ENCODE results near the gene C13orf42.
A peak's percentile ranks its signal among the peaks of the same experiment; 100 is the strongest.

Gene C13orf42

GRCh38 chr13:51148952-51149573, 38.0 kb upstream of the C13orf42 start:
- Histone ChIP-seq H3K9ac (ENCODE audit: low read length) (peak overlapping the region; percentile 90), H3K4me1 (ENCODE audit: control insufficient read depth, insufficient read depth, low read length) (peaks cover 63% of the 10 kb centered on the region), H3K27ac (ENCODE audit: low read depth, low read length) (peak overlapping the region; percentile 92), H3K9me3 (ENCODE audit: control insufficient read depth, insufficient read depth, low read depth, low read length) (peaks cover 15% of the 10 kb centered on the region), H3K4me3 (ENCODE audit: low read depth, low read length) (peak overlapping the region; percentile 25), H3K27me3 (ENCODE audit: control insufficient read depth, insufficient read depth, low read length) (no peaks in the 10 kb centered on the region), H3K36me3 (ENCODE audit: control insufficient read depth, insufficient read depth, low read length) (0 out of 2 replicates have a peak, but pooled peaks cover 3% of the 10 kb centered on the region)

- Histone ChIP-seq H3K9ac (ENCODE audit: low read length) (peak overlapping the region; percentile 90), H3K27me3 (ENCODE audit: control insufficient read depth, insufficient read depth, low read length) (no peaks in the 10 kb centered on the region), H3K27ac (ENCODE audit: low read depth, low read length) (peak overlapping the region; percentile 92), H3K9me3 (ENCODE audit: control insufficient read depth, insufficient read depth, low read depth, low read length) (peaks cover 21% of the 10 kb centered on the region), H3K4me3 (ENCODE audit: low read depth, low read length) (peak overlapping the region; percentile 25), H3K4me1 (ENCODE audit: control insufficient read depth, insufficient read depth, low read length) (peaks cover 57% of the 10 kb centered on the region), H3K36me3 (ENCODE audit: control insufficient read depth, insufficient read depth, low read length) (0 out of 2 replicates have a peak, but pooled peaks cover 3% of the 10 kb centered on the region)
Measured at GRCh38 chr13:51148223-51148951, 37.3 kb upstream of the C13orf42 start.

- H3K4me1 ChIP-seq (ENCODE audit: control insufficient read depth, insufficient read depth, low read length) = peaks cover 50% of the 10 kb centered on the region
- peak overlapping the region; percentile 90 for H3K9ac ChIP-seq (ENCODE audit: low read length)
- 0 out of 2 replicates have a peak, but pooled peaks cover 3% of the 10 kb centered on the region for H3K36me3 ChIP-seq (ENCODE audit: control insufficient read depth, insufficient read depth, low read length)
- peaks cover 22% of the 10 kb centered on the region for H3K9me3 ChIP-seq (ENCODE audit: control insufficient read depth, insufficient read depth, low read depth, low read length)
- peak overlapping the region; percentile 4; the same call in 1 of the 2 replicates for H3K4me3 ChIP-seq (ENCODE audit: low read depth, low read length)
- no peaks in the 10 kb centered on the region for H3K27me3 ChIP-seq (ENCODE audit: control insufficient read depth, insufficient read depth, low read length)
- peak overlapping the region; percentile 92 for H3K27ac ChIP-seq (ENCODE audit: low read depth, low read length)
Measured at GRCh38 chr13:51147732-51148131, 36.7 kb upstream of the C13orf42 start.

GRCh38 chr13:51146667-51147066, 35.6 kb upstream of the C13orf42 start:
- Histone ChIP-seq H3K27ac (ENCODE audit: low read depth, low read length) (peak overlapping the region; percentile 92; the same call in 1 of the 2 replicates), H3K36me3 (ENCODE audit: control insufficient read depth, insufficient read depth, low read length) (0 out of 2 replicates have a peak, but pooled peaks cover 3% of the 10 kb centered on the region), H3K4me3 (ENCODE audit: low read depth, low read length) (no peak overlapping the region), H3K27me3 (ENCODE audit: control insufficient read depth, insufficient read depth, low read length) (no peaks in the 10 kb centered on the region), H3K4me1 (ENCODE audit: control insufficient read depth, insufficient read depth, low read length) (peaks cover 48% of the 10 kb centered on the region), H3K9ac (ENCODE audit: low read length) (peak overlapping the region; percentile 41), H3K9me3 (ENCODE audit: control insufficient read depth, insufficient read depth, low read depth, low read length) (peaks cover 26% of the 10 kb centered on the region)

- no peaks in the 10 kb centered on the region for H3K27me3 ChIP-seq (ENCODE audit: control insufficient read depth, insufficient read depth, low read length)
- H3K4me3 ChIP-seq (ENCODE audit: low read depth, low read length) = no peak overlapping the region
- H3K4me1 ChIP-seq (ENCODE audit: control insufficient read depth, insufficient read depth, low read length) = no peaks in the 10 kb centered on the region
- H3K36me3 ChIP-seq (ENCODE audit: control insufficient read depth, insufficient read depth, low read length) = peaks cover 8% of the 10 kb centered on the region; the same call in 1 of the 2 replicates
- H3K9me3 ChIP-seq (ENCODE audit: control insufficient read depth, insufficient read depth, low read depth, low read length) = peaks cover 25% of the 10 kb centered on the region
- no peak overlapping the region for H3K9ac ChIP-seq (ENCODE audit: low read length)
- no peak overlapping the region for H3K27ac ChIP-seq (ENCODE audit: low read depth, low read length)
Measured at GRCh38 chr13:51137250-51137649, 26.2 kb upstream of the C13orf42 start.

- H3K27ac ChIP-seq (ENCODE audit: low read depth, low read length) = no peak overlapping the region
Measured at GRCh38 chr13:51136276-51136980, 25.4 kb upstream of the C13orf42 start.

GRCh38 chr13:51134763-51135365, 23.8 kb upstream of the C13orf42 start:
- no peak overlapping the region for H3K4me3 ChIP-seq (ENCODE audit: low read depth, low read length)
- H3K4me1 ChIP-seq (ENCODE audit: control insufficient read depth, insufficient read depth, low read length) = no peaks in the 10 kb centered on the region
- H3K27me3 ChIP-seq (ENCODE audit: control insufficient read depth, insufficient read depth, low read length) = no peaks in the 10 kb centered on the region
- peaks cover 44% of the 10 kb centered on the region for H3K9me3 ChIP-seq (ENCODE audit: control insufficient read depth, insufficient read depth, low read depth, low read length)
- H3K9ac ChIP-seq (ENCODE audit: low read length) = no peak overlapping the region
- H3K27ac ChIP-seq (ENCODE audit: low read depth, low read length) = no peak overlapping the region
- H3K36me3 ChIP-seq (ENCODE audit: control insufficient read depth, insufficient read depth, low read length) = peaks cover 12% of the 10 kb centered on the region; the same call in 1 of the 2 replicates

More at GRCh38 chr13:51136276-51136980, 25.4 kb upstream of the C13orf42 start:
- Histone ChIP-seq H3K4me3 (ENCODE audit: low read depth, low read length) (no peak overlapping the region), H3K9me3 (ENCODE audit: control insufficient read depth, insufficient read depth, low read depth, low read length) (peaks cover 29% of the 10 kb centered on the region), H3K4me1 (ENCODE audit: control insufficient read depth, insufficient read depth, low read length) (no peaks in the 10 kb centered on the region), H3K36me3 (ENCODE audit: control insufficient read depth, insufficient read depth, low read length) (peaks cover 12% of the 10 kb centered on the region; the same call in 1 of the 2 replicates), H3K9ac (ENCODE audit: low read length) (no peak overlapping the region), H3K27me3 (ENCODE audit: control insufficient read depth, insufficient read depth, low read length) (no peaks in the 10 kb centered on the region)

GRCh38 chr13:51130348-51130747, 19.3 kb upstream of the C13orf42 start:
- Histone ChIP-seq H3K4me3 (ENCODE audit: low read depth, low read length) (no peak overlapping the region), H3K27ac (ENCODE audit: low read depth, low read length) (no peak overlapping the region), H3K9ac (ENCODE audit: low read length) (no peak overlapping the region)

GRCh38 chr13:51125495-51126226, 14.6 kb upstream of the C13orf42 start:
- Histone ChIP-seq H3K27me3 (ENCODE audit: control insufficient read depth, insufficient read depth, low read length) (no peaks in the 10 kb centered on the region), H3K36me3 (ENCODE audit: control insufficient read depth, insufficient read depth, low read length) (peaks cover 4% of the 10 kb centered on the region; the same call in 1 of the 2 replicates), H3K27ac (ENCODE audit: low read depth, low read length) (no peak overlapping the region), H3K4me3 (ENCODE audit: low read depth, low read length) (no peak overlapping the region), H3K9me3 (ENCODE audit: control insufficient read depth, insufficient read depth, low read depth, low read length) (peaks cover 25% of the 10 kb centered on the region), H3K4me1 (ENCODE audit: control insufficient read depth, insufficient read depth, low read length) (peaks cover 33% of the 10 kb centered on the region), H3K9ac (ENCODE audit: low read length) (no peak overlapping the region)

More at GRCh38 chr13:51130348-51130747, 19.3 kb upstream of the C13orf42 start:
- Histone ChIP-seq H3K27me3 (ENCODE audit: control insufficient read depth, insufficient read depth, low read length) (no peaks in the 10 kb centered on the region), H3K9me3 (ENCODE audit: control insufficient read depth, insufficient read depth, low read depth, low read length) (peaks cover 62% of the 10 kb centered on the region), H3K36me3 (ENCODE audit: control insufficient read depth, insufficient read depth, low read length) (peaks cover 16% of the 10 kb centered on the region; the same call in 1 of the 2 replicates), H3K4me1 (ENCODE audit: control insufficient read depth, insufficient read depth, low read length) (peaks cover 5% of the 10 kb centered on the region)
